ENCODE measurements around the gene CAMK2B.
"Not testable (repeated sequence)": the region's sequence is repeated elsewhere in the genome, so short reads cannot be mapped to it uniquely, and the experiment has no call there.

Gene CAMK2B

DNA sequence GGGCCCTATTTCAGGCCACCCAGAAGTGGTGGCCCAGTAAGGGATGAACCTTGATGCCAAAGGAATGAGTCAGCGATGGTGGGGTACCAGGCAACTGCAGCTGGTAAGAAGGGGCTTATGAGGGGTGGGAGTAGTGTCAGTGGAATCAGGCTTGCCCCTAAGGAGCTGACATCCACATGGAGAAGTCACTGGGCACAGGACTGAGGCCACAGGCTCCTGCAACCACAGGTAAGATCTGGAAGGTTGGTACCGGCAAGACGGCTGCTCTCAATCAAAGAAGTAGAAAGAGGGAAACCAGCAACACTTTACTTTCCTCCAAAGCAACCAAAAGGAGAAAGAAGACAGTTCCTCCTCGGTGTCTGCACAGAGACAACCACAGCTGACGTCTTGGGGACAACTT is 138.7 kb downstream of the CAMK2B start:
- DNase-seq: no peak

DNA sequence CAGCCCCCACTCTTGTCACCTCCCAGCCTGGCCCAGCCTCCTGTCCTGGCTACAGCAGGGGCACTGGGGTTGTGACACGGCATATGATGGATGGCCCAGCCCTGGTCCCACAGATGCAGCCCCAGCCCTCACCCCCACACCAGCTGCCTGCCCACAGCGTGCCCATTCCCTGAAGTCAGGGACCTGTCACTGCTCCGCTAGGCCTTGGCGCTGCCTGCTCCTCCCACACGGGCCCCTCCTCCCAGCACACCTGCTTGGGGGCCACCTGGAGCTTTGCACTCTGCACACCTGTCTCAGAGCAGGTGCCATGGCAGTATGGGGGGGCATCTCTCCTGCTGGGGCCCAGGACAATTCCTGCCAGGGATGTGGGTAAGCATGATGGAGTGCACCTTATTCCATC is 139.7 kb downstream of the CAMK2B start:
- no peak for DNase-seq

DNA sequence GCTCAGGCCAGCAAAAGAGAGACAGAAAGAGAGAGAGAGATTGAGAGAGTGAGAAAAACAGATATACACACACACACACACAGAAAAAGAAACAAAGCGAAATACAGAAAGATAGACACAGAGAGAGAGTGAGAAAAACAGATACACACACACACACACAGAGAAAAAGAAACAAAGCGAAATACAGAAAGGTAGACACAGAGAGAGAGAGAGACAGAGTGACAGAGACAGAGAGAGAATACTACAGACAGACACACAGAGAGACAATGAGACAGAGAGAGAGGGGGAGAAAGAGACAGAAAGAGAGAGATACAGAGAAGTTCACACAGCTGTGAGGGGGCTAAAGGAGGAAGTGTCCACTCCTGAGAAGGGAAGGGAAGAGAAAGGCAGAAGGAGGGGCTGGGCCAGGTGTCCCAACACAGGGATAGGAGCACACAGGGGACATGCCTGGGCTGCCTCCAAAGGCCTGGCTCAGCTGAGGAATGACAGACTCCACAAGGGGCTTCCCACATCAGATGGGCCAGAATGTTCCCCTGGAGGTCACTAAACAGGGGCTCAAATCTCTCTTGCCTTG is 140.4 kb downstream of the CAMK2B start:
- no peak for DNase-seq

DNA sequence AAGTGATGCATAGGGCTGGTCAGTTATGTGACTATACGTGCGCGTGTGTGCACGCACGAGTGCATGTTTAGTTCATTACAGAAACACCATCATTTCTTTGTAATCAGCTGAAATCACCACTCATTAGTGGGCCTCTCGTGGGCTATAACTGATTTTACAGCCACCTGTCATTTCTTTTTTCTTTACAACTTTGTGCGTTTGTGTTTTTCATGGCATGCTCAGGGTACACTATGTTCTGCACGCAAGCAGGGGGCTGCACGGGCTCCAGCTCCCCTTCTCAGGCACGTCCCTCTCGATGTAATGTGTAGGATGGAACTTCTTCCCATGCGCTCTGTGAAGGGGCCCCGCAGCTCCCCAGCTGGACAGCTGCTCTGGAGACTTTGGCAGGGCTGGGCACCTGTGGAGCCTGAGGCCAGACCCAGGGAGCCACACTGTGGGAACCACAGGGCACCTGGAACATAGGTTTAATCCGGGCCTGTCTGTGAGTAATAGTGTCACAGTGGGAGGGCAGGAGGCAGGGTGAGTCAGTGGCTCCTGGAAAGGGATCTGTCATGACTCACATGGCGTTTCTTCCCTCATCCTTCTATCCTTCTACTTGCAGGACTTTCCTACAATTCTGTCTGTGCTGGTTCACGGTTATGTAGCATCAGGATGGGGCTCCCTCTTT is 141.1 kb downstream of the CAMK2B start:
- DNase-seq: no peak

DNA sequence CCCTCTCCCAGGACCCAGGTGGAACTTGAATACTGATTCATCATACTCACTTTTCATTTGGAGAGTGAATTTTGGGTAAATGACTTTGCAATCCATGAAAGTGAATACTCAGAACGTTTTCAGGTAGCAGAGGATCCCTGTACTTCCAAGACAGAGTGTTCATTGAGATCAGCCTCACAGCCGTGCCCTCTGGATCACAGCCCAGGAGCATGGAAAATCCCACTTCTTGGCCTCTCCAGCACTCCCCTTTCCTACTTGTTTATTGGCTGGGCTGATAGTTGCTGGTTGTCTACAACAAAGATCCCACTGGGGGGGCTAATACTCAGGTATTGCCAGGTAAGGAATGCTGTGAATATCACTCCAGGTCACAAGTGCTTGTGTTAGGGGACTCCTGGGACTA is 142.0 kb downstream of the CAMK2B start:
- DNase-seq: no peak

DNA sequence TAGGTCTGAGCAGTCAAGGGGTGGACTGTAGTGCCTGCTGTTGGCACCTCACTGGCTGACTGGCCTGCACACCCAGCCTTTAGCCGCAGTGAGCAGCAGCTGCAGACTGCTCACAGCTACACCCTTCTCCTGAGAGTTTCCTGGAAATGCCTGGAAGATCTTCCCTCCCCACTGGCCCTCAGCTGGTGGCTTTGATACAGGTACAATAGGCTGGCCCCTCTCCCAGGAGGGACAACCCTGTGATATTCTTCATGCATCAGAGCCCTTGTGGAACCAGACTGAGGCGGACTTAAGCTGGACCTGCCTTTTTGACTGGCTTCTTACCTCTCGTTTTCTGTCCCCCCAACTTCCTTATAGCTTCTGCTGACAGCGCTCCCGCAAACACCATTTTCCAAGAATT is 142.6 kb downstream of the CAMK2B start:
- DNase-seq: no peak

DNA sequence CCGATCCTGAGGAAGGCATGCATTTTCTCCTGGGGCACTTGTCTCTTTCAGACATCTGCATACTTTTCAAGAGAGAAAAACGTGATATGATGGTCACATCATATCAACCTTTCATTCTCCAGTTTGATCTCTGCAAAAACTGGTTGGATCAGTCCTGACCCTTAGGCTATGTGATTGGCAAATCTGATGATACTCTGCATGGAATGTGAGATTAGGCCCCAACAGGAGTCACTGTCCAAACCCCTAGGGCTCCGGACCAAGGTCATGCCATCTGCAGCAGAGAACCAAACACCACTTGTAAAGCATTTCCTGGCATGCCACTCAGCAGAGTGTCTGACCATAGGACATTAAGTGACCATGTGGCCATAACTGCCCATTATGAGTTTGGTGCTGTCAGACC is 144.8 kb downstream of the CAMK2B start:
- DNase-seq: no peak

DNA sequence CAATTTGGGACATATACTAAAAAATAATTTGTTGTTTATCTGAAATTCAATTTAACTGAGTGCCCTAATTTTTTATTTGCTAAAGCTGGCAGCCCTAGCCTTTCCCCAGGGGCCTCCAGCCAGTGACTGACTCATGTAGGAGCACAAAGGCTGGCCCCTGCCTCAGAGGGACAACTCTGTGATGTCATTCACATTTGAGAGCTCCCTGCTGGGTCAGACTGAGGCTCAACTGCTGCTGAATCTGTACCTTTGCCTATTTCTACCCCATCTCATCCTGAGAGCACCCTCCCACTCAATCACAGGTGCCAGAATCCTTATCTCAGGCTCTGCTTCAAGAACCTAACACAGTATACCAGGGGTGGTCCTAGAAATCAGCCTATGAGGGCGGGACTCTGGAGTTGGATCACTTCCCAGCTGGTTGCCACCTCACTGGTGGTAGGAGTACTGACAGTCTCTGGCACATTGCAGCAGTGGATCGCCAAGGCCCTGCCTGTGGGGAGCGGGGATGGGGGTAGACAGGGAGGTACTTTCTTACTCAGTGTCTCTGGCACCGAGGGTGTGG is 147.7 kb downstream of the CAMK2B start:
- no peak for DNase-seq

DNA sequence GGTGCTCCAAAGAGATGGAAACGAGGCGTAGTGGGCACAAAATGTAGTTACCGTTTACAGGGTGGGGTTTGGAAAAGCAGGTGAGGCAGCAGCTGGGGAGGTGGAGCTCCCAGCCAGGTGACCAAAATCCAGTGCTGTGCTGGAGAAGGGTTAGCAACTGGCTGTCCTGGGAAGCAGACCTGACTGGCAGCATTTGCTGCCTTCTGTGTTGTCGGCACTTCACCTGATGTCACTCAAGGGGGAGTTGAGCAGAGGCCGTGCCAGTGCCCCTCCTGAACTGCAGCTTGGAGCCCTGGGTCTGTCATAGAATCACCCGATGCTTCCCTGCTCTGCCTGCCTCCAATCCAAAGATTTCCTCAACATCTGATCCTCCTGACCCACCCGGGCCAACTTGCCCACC is 148.9 kb downstream of the CAMK2B start:
- no peak for DNase-seq

DNA sequence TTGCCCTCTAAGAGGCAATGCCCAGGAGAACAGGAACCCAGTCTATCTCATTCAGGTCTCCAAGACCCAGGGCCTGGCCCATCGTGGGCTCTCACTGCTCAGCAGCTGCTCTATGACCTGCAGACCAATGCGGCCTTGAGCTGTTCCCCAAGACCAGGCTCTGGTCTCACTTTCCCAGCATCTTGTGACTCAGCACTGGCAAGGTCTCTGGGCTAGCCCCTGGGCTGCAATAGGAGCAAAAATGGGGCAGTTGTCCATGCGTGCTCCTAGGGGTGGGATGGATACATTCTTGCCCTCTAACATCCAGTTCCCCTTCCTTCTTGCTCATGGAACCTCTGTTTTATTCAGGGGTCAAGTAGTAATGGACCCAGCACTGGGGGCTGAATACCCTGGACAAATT is 149.7 kb downstream of the CAMK2B start:
- DNase-seq: no peak

DNA sequence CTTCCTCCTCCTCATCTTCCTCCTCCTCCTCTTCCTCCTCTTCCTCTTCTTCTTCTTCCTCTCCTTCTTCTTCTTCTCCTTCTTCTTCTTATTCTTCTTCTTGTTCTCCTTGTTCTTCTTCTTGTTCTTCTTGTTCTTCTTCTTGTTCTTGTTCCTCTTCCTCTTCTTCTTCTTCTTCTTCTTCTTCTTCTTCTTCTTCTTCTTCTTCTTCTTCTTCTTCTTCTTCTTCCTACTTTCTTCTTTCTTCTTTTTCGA is 150.8 kb downstream of the CAMK2B start:
- DNase-seq: not testable (repeated sequence)

DNA sequence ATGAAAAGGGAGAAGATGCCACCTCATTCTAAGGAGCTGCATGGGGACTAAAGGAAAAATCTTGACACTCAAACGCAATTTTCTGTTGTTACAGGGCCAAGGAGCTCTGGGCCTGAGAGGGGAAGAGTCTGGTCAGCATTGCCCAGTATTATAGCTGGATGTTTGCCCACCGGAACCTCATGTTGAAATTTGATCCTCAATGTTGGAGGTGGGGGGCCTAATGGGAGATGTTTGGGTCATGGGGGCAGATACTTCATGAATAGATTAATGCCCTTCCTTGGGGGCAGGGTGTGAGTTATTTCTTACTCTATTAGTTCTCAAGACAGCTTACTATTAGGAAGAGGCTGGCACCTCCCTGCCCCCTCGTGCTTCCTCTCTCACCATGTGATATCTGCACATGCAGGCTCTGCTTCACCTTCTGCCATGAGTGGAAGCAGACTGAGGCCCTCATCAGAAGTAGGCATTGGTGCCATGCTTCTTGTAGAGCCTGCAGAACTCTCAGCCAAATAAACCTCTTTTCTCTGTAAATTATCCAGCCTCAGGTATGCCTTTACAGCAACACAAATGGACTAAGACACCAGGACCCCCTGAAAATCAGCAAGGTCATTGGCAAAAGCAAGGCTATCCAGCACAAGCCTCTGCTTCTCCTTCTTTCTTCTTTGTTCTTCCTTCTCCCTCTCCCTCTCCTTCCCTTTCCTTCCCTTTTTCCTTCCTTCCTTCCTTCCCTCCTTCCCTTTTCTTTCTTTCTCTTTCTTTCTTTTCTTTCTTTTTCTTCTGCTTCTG is 151.3 kb downstream of the CAMK2B start:
- DNase-seq: no peak

DNA sequence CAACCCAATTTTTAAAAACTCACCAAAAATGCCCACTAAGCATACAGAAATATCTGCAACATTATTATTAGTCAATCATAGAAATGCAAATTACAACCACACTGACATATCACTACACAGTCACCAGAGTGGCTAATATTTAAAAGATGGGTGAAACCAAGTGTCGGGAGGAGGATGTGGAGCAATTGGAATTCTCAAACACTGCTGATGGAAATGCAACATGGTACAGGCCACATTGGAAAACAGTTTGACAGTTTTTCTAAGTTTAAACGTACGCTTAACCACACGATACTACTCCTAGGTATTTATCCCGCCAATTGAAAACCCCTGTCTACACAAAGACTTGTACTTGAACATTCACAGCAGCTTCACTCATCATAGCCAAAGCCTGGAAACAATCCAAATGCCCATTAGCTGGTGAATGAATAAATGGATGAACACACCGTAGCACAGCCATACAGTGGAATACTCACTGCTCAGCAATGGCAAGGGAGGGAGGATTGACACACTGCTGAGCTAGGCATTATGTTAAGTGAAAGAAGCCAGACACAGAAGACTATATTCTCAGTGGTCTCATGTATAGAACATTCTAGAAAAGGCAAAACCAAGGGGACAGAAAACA is 152.5 kb downstream of the CAMK2B start:
- DNase-seq: no peak

DNA sequence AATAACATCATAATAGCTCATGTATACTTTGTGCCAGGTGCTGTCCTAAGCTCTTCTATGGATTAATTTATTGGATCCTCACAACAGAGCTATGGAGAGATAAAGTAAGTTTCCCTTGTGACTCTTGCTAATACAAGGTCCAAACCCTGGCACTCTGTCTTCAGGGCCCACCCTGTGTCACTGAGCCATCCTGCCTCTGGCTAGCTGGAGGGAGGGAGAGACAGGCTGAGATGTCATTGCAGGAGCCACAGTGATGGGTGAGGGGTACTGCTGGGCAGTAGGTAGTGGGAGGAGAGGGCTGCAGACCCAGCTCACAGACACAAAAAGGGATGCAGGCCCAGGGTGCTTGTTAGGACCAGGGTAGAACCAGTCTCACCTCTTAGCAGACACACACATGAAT is 153.0 kb downstream of the CAMK2B start:
- no peak for DNase-seq

DNA sequence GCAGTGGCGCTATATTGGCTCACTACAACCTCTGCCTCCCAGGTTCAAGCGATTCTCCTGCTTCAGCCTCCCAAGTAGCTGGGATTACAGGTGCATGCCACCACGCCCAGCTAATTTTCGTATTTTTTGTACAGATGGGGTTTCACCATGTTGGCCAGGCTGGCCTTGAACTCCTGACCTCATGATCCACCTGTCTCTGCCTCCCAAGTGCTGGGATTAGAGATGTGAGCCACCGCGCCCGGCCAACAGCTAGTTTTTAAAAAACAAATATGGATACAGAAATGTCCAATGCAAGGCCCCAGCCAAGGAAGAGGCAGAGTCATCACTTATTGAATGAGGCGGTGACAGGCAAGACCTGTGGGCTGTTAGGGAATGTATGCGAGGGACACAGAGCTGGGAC is 153.5 kb downstream of the CAMK2B start:
- not testable (repeated sequence) for DNase-seq

DNA sequence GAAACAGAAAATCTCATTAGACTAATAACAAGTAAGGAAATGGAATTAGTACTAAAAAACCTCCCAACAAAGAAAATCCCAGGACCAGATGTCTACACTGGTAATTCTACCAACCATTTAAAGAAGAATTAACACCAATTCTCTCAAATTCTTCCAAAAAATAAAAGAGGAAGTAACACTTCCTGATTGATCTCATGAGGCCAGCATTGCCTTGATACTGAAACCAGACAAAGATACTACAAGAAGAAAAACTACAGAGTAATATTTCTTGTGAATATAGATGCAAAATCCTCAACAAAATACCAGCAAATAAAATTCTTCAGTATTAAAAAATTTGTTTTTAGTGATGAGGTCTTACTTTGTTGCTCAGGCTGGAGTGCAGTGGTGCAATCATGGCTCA is 157.5 kb downstream of the CAMK2B start:
- DNase-seq: no peak
